ENCODE results near the gene SIGMAR1.

- TF ChIP-seq POLR2A (IDR thresholded peaks at IDR 0.05), result no peak
- no peak for TF ChIP-seq CTCF (IDR thresholded peaks at IDR 0.05)
Measured at GRCh38 chr9:34652602-34653000, 15.0 kb upstream of the SIGMAR1 start.
